GM23248 (cell line): ENCODE data around the gene LSAMP.

Experiments
- EZH2 ChIP-seq: fragments of 200-600 bp; sonication (generic); IDR thresholded peaks from 2 replicates; pipeline ENCODE4 v1.6.1; 2018; ENCODE audit warnings: antibody characterized with exemption, mild to moderate bottlenecking; ENCODE audit not compliant: insufficient read depth, poor library complexity, severe bottlenecking
- EZH2phosphoT487 ChIP-seq: fragments of 200-600 bp; sonication (generic); IDR thresholded peaks from 2 replicates; pipeline ENCODE4 v1.6.1; 2018; ENCODE audit warnings: antibody characterized with exemption, moderate library complexity, mild to moderate bottlenecking, low read depth; ENCODE audit not compliant: insufficient read depth

DNA sequence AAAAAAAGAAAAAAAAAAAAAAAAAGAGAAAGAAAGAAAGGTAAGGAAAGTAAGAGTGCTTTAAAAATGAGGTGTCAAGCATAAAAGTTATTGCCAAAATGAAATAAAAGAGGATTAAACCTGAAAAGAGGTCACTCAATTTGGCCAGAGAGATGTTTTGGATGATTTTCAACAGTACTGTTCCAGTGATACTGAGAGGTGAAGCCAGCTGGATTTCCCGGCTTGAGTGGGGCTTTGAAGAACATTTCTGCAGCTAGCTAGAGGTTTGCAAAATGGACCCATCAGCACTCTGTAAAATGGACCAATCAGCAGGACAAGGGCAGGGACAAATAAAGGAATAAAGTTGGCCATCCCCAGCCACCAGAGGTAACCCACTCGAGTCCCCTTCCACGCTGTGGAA, 128.5 kb downstream of the LSAMP start:
- TF ChIP-seq EZH2 = no peak
- no peak for TF ChIP-seq EZH2phosphoT487
